Upper lobe of right lung (tissue), 1 donor: Measurements from ENCODE around the gene PDXK. TPM values are rescaled to one million over a fixed set of nuclear protein-coding genes. Genes with fewer than 3 reads are reported as not detected.
A peak's percentile ranks its signal among the peaks of the same experiment; 100 is the strongest.

ENCODE experiments used
- ATAC-seq: fragments of 200-7000 bp; cut with Tn5 transposase; one replicate; pipeline ENCODE4 v1.9.1; 2020; ENCODE audit warnings: mild to moderate bottlenecking, moderate library complexity
- DNase-seq: peaks from one replicate; pipeline ENCODE4 v3.0.0-alpha.2; 2020
- H3K27ac ChIP-seq: fragments of 200-600 bp; one replicate; pipeline ENCODE4 v1.8.0; 2022
- H3K27me3 ChIP-seq: fragments of 200-600 bp; one replicate; pipeline ENCODE4 v1.8.0; 2022; ENCODE audit warnings: mild to moderate bottlenecking
- H3K36me3 ChIP-seq: fragments of 200-600 bp; one replicate; pipeline ENCODE4 v1.8.0; 2022
- H3K4me1 ChIP-seq: fragments of 200-600 bp; one replicate; pipeline ENCODE4 v1.8.0; 2022
- H3K4me3 ChIP-seq: fragments of 200-600 bp; one replicate; pipeline ENCODE4 v1.8.0; 2022; ENCODE audit warnings: mild to moderate bottlenecking
- H3K9me3 ChIP-seq: fragments of 200-600 bp; one replicate; pipeline ENCODE4 v1.8.0; 2022
- CTCF ChIP-seq: fragments of 200-600 bp; IDR thresholded peaks from one replicate; pipeline ENCODE4 v1.8.0; 2022; ENCODE audit warnings: antibody characterized with exemption
- intact Hi-C: fragments of 100-400 bp; cut with DNase I; formaldehyde crosslinking; loops from one replicate; pipeline ENCODE4 v1.11.0; 2022
- total RNA-seq: library from RNA; stranded (reverse); fragmentation: NEBNext Ultra II Directional; extraction: Animal tissue kit (Norgen Biotek cat#: 25700); gene quantifications from one replicate; pipeline ENCODE4 v1.2.1, GENCODE V29; 2021
- donor health status: DM: no; HTN: yes; CAD: no; lungs with severe emphysema.

PDXK gene
- total RNA-seq, 1 donor from 2014 or later: 280 TPM

DNA sequence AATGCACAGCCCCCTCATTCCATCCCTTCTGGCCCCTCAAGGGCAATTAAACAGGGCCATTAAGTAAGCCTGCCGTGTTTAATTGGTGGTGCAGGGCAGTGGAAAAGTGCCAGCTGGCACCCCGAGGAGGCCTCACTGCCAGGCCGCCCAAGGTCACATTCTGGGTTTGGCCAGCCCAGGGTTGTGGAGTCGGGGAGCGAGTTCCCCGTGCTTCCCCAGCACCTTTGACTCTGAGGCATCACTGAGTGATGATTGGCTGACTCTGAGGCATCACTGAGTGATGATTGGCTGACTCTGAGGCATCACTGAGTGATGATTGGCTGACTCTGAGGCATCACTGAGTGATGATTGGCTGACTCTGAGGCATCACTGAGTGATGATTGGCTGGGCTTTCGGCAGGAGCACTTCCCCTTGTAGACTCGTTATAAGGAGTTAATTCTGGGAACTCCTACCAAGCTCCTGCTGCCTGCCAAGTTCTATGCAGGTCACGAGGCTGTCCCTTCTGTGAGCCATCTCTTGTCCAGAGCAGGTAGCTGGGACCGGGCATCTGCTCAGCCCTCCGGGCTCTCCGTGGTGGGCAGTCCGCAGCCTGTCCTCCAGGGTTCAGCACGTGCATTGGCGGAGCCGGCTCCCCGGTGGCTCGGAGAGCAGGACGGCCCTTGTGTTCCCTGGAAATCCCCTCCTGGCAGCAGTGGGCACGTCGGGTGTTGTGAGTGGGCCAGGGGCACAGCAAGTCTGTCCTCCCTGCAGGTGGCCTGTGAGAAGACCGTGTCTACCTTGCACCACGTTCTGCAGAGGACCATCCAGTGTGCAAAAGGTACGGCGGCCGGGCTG lies 36.2 kb downstream of the PDXK start:
- DNase-seq: no peak
- no peak for TF ChIP-seq CTCF
- no peak for ATAC-seq
- H3K4me3 ChIP-seq: no peak overlapping the region
- H3K36me3 ChIP-seq: peaks cover 82% of the 10 kb centered on the region
- H3K4me1 ChIP-seq: peaks cover 15% of the 10 kb centered on the region
- H3K9me3 ChIP-seq: no peaks in the 10 kb centered on the region
- intact Hi-C loops: no loop called here
- no peak overlapping the region for H3K27ac ChIP-seq
- no peaks in the 10 kb centered on the region for H3K27me3 ChIP-seq

DNA sequence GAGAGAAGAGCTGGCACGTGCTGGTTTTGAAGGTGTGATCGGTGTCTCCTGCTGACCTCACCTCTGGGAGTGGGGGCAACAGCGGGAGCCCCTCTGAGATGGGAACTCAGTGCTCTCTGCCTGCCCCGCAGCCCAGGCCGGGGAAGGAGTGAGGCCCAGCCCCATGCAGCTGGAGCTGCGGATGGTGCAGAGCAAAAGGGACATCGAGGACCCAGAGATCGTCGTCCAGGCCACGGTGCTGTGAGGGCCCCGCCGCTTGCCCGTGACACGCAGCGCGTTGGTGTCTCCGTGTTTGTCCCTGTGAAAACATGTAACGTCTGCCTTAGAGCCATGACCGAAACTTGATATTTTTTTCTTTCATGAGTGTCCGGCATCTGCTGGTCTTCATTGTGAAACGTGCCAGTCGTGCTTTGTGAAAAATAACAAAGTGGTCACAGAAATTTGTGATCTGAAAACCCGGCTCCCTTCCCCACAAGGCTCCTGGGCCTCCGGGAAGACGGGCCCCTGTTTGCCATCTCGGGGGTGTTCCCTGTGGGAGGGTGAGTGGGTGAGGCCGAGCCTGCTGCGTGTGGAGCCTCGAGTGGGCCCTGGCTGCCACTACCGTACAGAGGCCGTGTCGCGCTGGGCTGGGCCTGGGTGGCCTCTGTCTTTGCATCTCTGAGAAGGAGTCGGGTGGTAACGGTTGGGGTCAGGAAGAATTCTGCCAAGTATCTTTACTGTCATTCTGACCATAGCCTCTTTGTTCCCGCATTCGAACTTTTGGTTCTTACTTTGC lies 37.1 kb downstream of the PDXK start:
- Histone ChIP-seq H3K9me3 (no peaks in the 10 kb centered on the region), H3K27ac (no peak overlapping the region), H3K4me1 (peaks cover 15% of the 10 kb centered on the region), H3K4me3 (no peak overlapping the region), H3K36me3 (peaks cover 80% of the 10 kb centered on the region), H3K27me3 (no peaks in the 10 kb centered on the region)
- intact Hi-C loops: no loop called here
- DNase-seq (no peak), ATAC-seq (no peak)
- TF ChIP-seq CTCF: no peak

DNA sequence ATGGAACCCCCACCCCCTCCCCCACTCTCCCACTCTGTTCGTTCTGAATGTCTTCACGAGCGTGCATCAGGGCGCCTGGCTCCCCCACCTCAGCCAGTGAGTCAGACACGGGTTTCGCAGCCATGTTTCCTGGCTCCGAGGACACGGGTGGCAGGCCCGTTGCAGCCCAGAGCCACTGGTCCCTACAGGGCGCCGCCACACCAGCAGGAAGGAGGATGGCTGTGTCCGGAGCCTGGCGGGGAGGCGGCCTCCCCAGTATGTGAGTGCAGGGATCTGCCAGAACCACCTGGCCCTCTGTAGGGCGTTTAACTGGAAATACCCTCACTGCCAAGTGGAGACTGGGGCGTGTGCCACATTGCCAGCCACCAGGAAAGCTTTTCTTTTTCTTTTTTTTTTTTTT lies 38.7 kb downstream of the PDXK start:
- intact Hi-C loops: no loop called here
- H3K4me1 ChIP-seq: peaks cover 15% of the 10 kb centered on the region
- peak overlapping the region; percentile 71 for H3K27ac ChIP-seq
- ATAC-seq (peak; percentile 42), DNase-seq (no peak)
- H3K9me3 ChIP-seq: no peaks in the 10 kb centered on the region
- no peaks in the 10 kb centered on the region for H3K27me3 ChIP-seq
- H3K4me3 ChIP-seq: no peak overlapping the region
- H3K36me3 ChIP-seq: peaks cover 78% of the 10 kb centered on the region
- no peak for TF ChIP-seq CTCF

DNA sequence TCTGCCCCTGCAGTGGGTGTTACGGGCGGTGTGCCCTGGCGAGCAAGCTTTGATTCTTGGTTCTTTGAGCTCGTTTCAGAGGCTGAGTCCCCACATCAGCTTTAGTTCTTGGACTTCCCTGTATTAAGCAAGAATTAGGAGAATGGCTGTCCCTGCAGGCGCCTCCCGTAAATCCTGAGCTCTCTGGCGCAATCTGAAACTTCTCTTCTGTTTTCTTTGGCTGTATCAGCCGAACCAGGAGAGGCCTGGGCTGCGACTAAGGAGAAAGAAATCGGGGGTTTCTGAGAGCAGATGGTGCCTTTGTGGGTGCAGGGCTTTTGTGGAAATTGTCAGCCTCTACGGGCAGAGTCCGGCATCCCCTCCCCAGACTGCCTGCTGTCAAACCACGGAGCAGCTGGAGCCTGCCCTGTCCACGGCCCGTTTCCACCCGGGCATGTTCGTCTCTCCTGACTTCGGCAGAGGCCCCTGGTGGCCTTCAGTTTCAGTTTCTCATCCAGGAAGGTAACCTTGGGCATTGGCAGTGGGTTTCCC lies 39.2 kb downstream of the PDXK start:
- H3K4me1 ChIP-seq: peaks cover 15% of the 10 kb centered on the region
- no peaks in the 10 kb centered on the region for H3K27me3 ChIP-seq
- peak overlapping the region; percentile 71 for H3K27ac ChIP-seq
- intact Hi-C loops: no loop called here
- no peak for TF ChIP-seq CTCF
- H3K4me3 ChIP-seq: no peak overlapping the region
- peak; percentile 56 for ATAC-seq
- no peaks in the 10 kb centered on the region for H3K9me3 ChIP-seq
- DNase-seq: no peak
- H3K36me3 ChIP-seq: peaks cover 73% of the 10 kb centered on the region

DNA sequence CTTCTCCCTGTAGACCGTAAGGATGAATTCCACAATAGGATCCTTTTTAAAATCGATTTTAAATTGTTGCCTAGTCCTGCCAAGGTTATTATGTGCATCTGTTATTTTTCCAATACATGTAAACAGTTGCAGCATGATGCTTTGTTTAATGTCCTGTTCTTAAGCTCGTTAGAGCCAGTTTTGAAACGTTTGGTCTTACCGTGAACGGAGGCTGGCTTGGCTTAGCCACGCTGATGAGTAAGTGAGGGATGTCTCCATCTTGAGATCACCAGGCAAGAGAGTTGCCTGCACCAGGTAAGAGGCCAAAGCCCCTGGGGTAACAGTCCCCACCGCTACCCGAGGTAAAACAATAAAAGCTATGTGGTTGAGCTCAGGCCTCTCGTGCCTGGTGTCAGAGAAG lies 39.9 kb downstream of the PDXK start:
- Histone ChIP-seq H3K4me1 (peaks cover 15% of the 10 kb centered on the region), H3K4me3 (no peak overlapping the region), H3K9me3 (no peaks in the 10 kb centered on the region), H3K27me3 (no peaks in the 10 kb centered on the region), H3K36me3 (peaks cover 67% of the 10 kb centered on the region), H3K27ac (peak overlapping the region; percentile 71)
- TF ChIP-seq CTCF: no peak
- DNase-seq: no peak
- ATAC-seq: no peak
- intact Hi-C loops: no loop called here
